ENCODE data around the gene ART1. TPM values are rescaled to one million over a fixed set of nuclear protein-coding genes. Genes with fewer than 3 reads are reported as not detected.

Gene ART1
- total and polyA plus RNA-seq, 2 donors (not counting 3 experiments of a cell fraction or from before 2014, with no cell fraction given) = not detected

- ChIA-PET POLR2A (no interaction called here), CTCF (no interaction called here)
- Histone ChIP-seq H3K9me1 (replicated peaks; ENCODE audit: control insufficient read depth, extremely low read depth, insufficient read depth, low read length) (no peaks in the 10 kb centered on the region), H3K9ac (replicated peaks; ENCODE audit: extremely low read depth, insufficient read depth, low read length) (no peak overlapping the region), H3K9me3 (replicated peaks; ENCODE audit: control insufficient read depth, insufficient read depth, low read length) (no peaks in the 10 kb centered on the region), H2AFZ (ENCODE audit: low read depth, low read length) (no peak overlapping the region), H4K20me1 (replicated peaks; ENCODE audit: control insufficient read depth, extremely low read depth, insufficient read depth, low read length) (no peaks in the 10 kb centered on the region), H3K36me3 (ENCODE audit: control insufficient read depth in 2 of 2, extremely low read depth in 1 of 2, insufficient read depth in 2 of 2, low read length in 2 of 2) (no peaks in the 10 kb centered on the region), H3K4me3 (replicated peaks in 1 of 3; ENCODE audit: insufficient read depth in 1 of 3, low read depth in 1 of 3, low read length in 3 of 3) (no peak overlapping the region), H3K4me2 (ENCODE audit: insufficient read depth, low read length) (no peak overlapping the region), H3K4me1 (ENCODE audit: control insufficient read depth, extremely low read depth, insufficient read depth, low read length) (peaks cover 5% of the 10 kb centered on the region), H3K79me2 (ENCODE audit: control insufficient read depth, insufficient read depth, low read length) (no peaks in the 10 kb centered on the region), H3K27ac (ENCODE audit: insufficient read depth, low read depth, low read length) (no peak overlapping the region), H3K27me3 (ENCODE audit: control insufficient read depth in 2 of 2, insufficient read depth in 2 of 2, low read length in 2 of 2) (peaks cover 1 to 4% of the 10 kb centered on the region in 2 experiments)
- dilution Hi-C loops (cut with MboI; ENCODE audit: extremely low pct_ligation_motif_present, low sequenced_read_pairs) = no loop called here
- no peak for TF ChIP-seq MAX (IDR thresholded peaks at IDR 0.05; ENCODE audit: insufficient read depth, insufficient read length)
- TF ChIP-seq JUN (IDR thresholded peaks at IDR 0.05; ENCODE audit: borderline replicate concordance, insufficient read depth, insufficient read length, low read depth) = no peak
- no peak for TF ChIP-seq POLR2A (IDR thresholded peaks at IDR 0.05; ENCODE audit: low read depth, low read length)
- TF ChIP-seq POLR2AphosphoS5 (IDR thresholded peaks at IDR 0.05; ENCODE audit: insufficient read depth, low read depth, low read length) = no peak
- TF ChIP-seq MYC (IDR thresholded peaks at IDR 0.05; ENCODE audit: low read depth, low read length) = no peak
- no peak for TF ChIP-seq EZH2 (IDR thresholded peaks at IDR 0.05; ENCODE audit: borderline replicate concordance, low read depth, low read length, severe bottlenecking)
- no peak for TF ChIP-seq CTCF (IDR thresholded peaks at IDR 0.05; ENCODE audit: extremely low read depth in 1 of 2, insufficient read depth in 1 of 2, low read depth in 1 of 2, low read length in 2 of 2)
- TF ChIP-seq FOS (IDR thresholded peaks at IDR 0.05; ENCODE audit: borderline replicate concordance, insufficient read depth, low read length) = no peak
- TF ChIP-seq GATA2 (IDR thresholded peaks at IDR 0.05; ENCODE audit: insufficient read depth, insufficient read length, low read depth, low read length) = no peak
- FAIRE-seq (no peak), DNase-seq (ENCODE audit: low read depth, low spot score) (no peak)
- intact Hi-C loops (cut with micrococcal nuclease) = loop anchor here (10.0 kb wide), 1 partner anchor 705 kb away; no protein-coding TSS in a partner anchor
- BruUV-seq (replicated peaks) = no TSS peak
Observed at GRCh38 chr11:3639841-3640240, 5.1 kb upstream of the ART1 start.

Measured in endothelial cell of umbilical vein (primary cell).